Tibial nerve (tissue), 4 donors: ENCODE measurements around the gene TNFRSF12A. TPM values are rescaled to one million over a fixed set of nuclear protein-coding genes. Genes with fewer than 3 reads are reported as not detected.

Experiments used
- DNase-seq, 2 donors: peaks; one replicate each; pipeline ENCODE4 v3.0.0-alpha.2; 2019; ENCODE audit warnings: low spot score in 2 of 2
- H3K27ac ChIP-seq, 4 donors: fragments of 200-600 bp; sonication (generic) in 3 of 4; one replicate each; pipeline ENCODE4 v1.5.1; 2017 to 2019; ENCODE audit warnings: mild to moderate bottlenecking in 1 of 4
- H3K27me3 ChIP-seq, 2 donors: fragments of 200-600 bp; sonication (generic) in 1 of 2; one replicate each; pipeline versions ENCODE4 v1.5.1 to v1.6.0; 2017 to 2019
- H3K36me3 ChIP-seq, 3 donors: fragments of 200-600 bp; sonication (generic); one replicate each; pipeline ENCODE4 v1.5.1; 2018 to 2019
- H3K4me1 ChIP-seq, 4 donors: fragments of 200-600 bp; sonication (generic) in 3 of 4; one replicate each; pipeline ENCODE4 v1.5.1; 2017 to 2019
- H3K4me3 ChIP-seq, 4 donors: fragments of 200-600 bp; sonication (generic) in 3 of 4; one replicate each; pipeline ENCODE4 v1.5.1; 2017 to 2019; ENCODE audit warnings: mild to moderate bottlenecking in 1 of 4, moderate library complexity in 1 of 4
- H3K9me3 ChIP-seq, 4 donors: fragments of 200-600 bp; sonication (generic) in 3 of 4; one replicate each; pipeline ENCODE4 v1.5.1; 2017 to 2019
- EP300 ChIP-seq, 2 donors: sonication (generic); formaldehyde crosslinking; IDR thresholded peaks; one replicate each; pipeline ENCODE4 v1.6.1; 2017; ENCODE audit warnings: antibody characterized with exemption in 2 of 2, mild to moderate bottlenecking in 1 of 2
- POLR2A ChIP-seq, 2 donors: fragments of 450-650 bp; IDR thresholded peaks; one replicate each; pipeline ENCODE4 v1.6.1; 2017; ENCODE audit warnings: antibody characterized with exemption in 2 of 2, mild to moderate bottlenecking in 2 of 2, moderate library complexity in 2 of 2
- WGBS, 2 donors: methylation state at CpG; one replicate each; pipeline ENCODE4 v1.1.5; 2018; 5-methylcytosine and 5-hydroxymethylcytosine counted together
- small RNA-seq: library from RNA; depleted of rRNA; stranded (forward); fragments of <200 nt; gene quantifications from one replicate; pipeline ENCODE3, GENCODE V24; 2016
- total RNA-seq, 4 donors: library from RNA; depleted of rRNA; stranded (reverse); fragments of >200 nt; gene quantifications; one replicate each; pipeline ENCODE4 v1.1.0, GENCODE V29; 2016
- TF ChIP-seq, protein P1 (sequence below), 5 experiments: fragments of 200-600 bp in 3 of 5; fragments of 450-650 bp in 2 of 5; sonication (generic) in 3 of 5; IDR thresholded peaks; one replicate each; pipeline ENCODE4 v1.5.1; 2016 to 2019; ENCODE audit warnings: antibody characterized with exemption in 5 of 5, mild to moderate bottlenecking in 3 of 5, moderate library complexity in 2 of 5

TNFRSF12A gene
- total RNA-seq, 4 donors from 2014 or later, result 2.4 to 47.4 (median 11.5) TPM

DNA sequence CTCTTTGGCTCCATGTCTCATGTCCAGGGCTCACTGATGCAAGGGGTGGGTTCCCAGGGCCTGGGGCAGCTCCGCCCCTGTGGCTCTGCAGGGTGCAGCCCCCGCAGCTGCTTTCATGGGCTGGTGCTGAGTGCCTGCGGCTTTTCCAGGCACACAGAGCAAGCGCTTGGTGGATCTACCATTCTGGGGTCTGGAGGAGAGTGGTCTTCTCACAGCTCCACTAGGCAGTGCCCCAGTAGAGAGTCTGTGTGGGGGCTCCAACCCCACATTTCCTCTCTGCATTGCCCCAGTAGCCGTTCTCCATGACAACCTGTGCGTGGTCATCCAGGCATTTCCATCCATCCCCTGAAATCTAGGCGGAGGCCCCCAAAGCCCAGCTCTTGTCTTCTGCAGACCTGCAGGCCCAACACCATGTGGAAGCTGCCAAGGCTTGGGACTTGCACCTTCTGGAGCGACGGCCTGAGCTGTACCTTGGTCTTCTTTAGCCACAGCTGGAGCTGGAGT, 50.5 kb downstream of the TNFRSF12A start:
- 80 to 82% methylated on average over 7 to 9 of the region's 9 CpGs for WGBS, 2 donors
- H3K36me3 ChIP-seq, result no peaks in the 10 kb centered on the region
- no peak overlapping the region for H3K27ac ChIP-seq
- no peaks in the 10 kb centered on the region for H3K4me1 ChIP-seq
- H3K9me3 ChIP-seq, result no peaks in the 10 kb centered on the region
- TF ChIP-seq EP300 (IDR thresholded peaks at IDR 0.05) (no peak), POLR2A (IDR thresholded peaks at IDR 0.05) (no peak)
- TF ChIP-seq, protein P1, sequence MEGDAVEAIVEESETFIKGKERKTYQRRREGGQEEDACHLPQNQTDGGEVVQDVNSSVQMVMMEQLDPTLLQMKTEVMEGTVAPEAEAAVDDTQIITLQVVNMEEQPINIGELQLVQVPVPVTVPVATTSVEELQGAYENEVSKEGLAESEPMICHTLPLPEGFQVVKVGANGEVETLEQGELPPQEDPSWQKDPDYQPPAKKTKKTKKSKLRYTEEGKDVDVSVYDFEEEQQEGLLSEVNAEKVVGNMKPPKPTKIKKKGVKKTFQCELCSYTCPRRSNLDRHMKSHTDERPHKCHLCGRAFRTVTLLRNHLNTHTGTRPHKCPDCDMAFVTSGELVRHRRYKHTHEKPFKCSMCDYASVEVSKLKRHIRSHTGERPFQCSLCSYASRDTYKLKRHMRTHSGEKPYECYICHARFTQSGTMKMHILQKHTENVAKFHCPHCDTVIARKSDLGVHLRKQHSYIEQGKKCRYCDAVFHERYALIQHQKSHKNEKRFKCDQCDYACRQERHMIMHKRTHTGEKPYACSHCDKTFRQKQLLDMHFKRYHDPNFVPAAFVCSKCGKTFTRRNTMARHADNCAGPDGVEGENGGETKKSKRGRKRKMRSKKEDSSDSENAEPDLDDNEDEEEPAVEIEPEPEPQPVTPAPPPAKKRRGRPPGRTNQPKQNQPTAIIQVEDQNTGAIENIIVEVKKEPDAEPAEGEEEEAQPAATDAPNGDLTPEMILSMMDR (IDR thresholded peaks at IDR 0.05), result no peak
- peaks cover 0 to 10% of the 10 kb centered on the region in 2 donors for H3K27me3 ChIP-seq
- no peak for DNase-seq
- H3K4me3 ChIP-seq, result no peak overlapping the region

DNA sequence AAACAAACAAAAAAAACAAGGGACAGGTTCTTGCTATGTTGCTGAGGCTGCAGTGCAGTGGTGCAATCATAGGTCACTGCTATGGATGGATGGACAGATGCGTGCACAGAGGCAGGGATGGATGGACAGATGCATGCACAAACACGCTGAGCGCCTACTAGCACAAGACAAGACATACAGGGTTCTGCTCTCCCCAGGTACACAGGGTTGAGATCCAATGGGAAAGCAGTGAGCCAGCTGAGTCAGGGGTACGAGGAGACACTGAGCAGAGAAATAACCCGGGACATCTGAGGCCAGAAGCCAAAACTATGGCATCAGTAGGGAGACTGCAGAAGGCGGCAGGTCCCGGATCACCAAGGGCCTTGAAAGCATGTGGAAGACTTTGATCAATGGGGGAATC, 51.5 kb downstream of the TNFRSF12A start:
- H3K27me3 ChIP-seq, result peaks cover 0 to 17% of the 10 kb centered on the region in 2 donors
- H3K4me3 ChIP-seq, result no peak overlapping the region
- no peak for DNase-seq
- no peaks in the 10 kb centered on the region for H3K4me1 ChIP-seq
- no peak for TF ChIP-seq POLR2A (IDR thresholded peaks at IDR 0.05)
- no peak for TF ChIP-seq EP300 (IDR thresholded peaks at IDR 0.05)
- TF ChIP-seq, protein P1 (IDR thresholded peaks at IDR 0.05), result no peak
- no peaks in the 10 kb centered on the region for H3K9me3 ChIP-seq
- no peaks in the 10 kb centered on the region for H3K36me3 ChIP-seq
- H3K27ac ChIP-seq, result no peak overlapping the region
- WGBS, 2 donors, result 85 to 89% methylated on average over 7 of the region's 7 CpGs

Small RNA genes within 50 kb of the gene (small RNA-seq; reads per million reads assigned to genes)
- gene LINC00514, result not detected

Other genes starting within 250 kb of the TNFRSF12A start
- 100 to 1,000 TPM; 293 to 759 (median 513) TPM for gene ELOB, start 243.1 kb upstream of the TNFRSF12A start, total RNA-seq
- not detected for gene PRSS33, start 232.8 kb upstream of the TNFRSF12A start, total RNA-seq
- not detected for gene PRSS41, start 221.9 kb upstream of the TNFRSF12A start, total RNA-seq
- gene PRSS21, start 203.1 kb upstream of the TNFRSF12A start, total RNA-seq, result not detected
- not detected for gene ZG16B, start 190.1 kb upstream of the TNFRSF12A start, total RNA-seq
- not detected for gene PRSS22, start 162.2 kb upstream of the TNFRSF12A start, total RNA-seq
- 10 to 100 TPM; 66.2 to 76.8 (median 72.8) TPM for gene FLYWCH2, start 137.2 kb upstream of the TNFRSF12A start, total RNA-seq
- gene FLYWCH1, start 108.4 kb upstream of the TNFRSF12A start, total RNA-seq, result 10 to 100 TPM; 65.1 to 74.9 (median 68.7) TPM
- not detected for gene KREMEN2, start 56.1 kb upstream of the TNFRSF12A start, total RNA-seq
- gene PAQR4, start 51.0 kb upstream of the TNFRSF12A start, total RNA-seq, result 10 to 100 TPM in 1 of 4 donors, 1 to 10 TPM in 3; 5.1 to 15.0 (median 7.9) TPM
- gene PKMYT1, start 39.9 kb upstream of the TNFRSF12A start, total RNA-seq, result 1 to 10 TPM in 2 of 4 donors, under 1 TPM in 2; 0.60 to 1.6 (median 1.1) TPM
- under 1 TPM in 1 of 4 donors, not detected in 3; 0.30 TPM for gene CLDN9, start 7.4 kb upstream of the TNFRSF12A start, total RNA-seq
- not detected for gene CLDN6, start 2.2 kb upstream of the TNFRSF12A start, total RNA-seq
- gene HCFC1R1, start 3.6 kb downstream of the TNFRSF12A start, total RNA-seq, result 10 to 100 TPM; 17.7 to 46.9 (median 38.5) TPM
- gene THOC6, start 3.7 kb downstream of the TNFRSF12A start, total RNA-seq, result 10 to 100 TPM; 12.2 to 28.5 (median 18.0) TPM
- gene BICDL2, start 16.6 kb downstream of the TNFRSF12A start, total RNA-seq, result not detected
- under 1 TPM in 2 of 4 donors, not detected in 2; under 0.01 to 0.42 TPM for gene MMP25, start 26.2 kb downstream of the TNFRSF12A start, total RNA-seq
- 10 to 100 TPM in 3 of 4 donors, 1 to 10 TPM in 1; 4.2 to 32.9 (median 21.7) TPM for gene IL32, start 45.3 kb downstream of the TNFRSF12A start, total RNA-seq
- not detected for gene ZSCAN10, start 78.9 kb downstream of the TNFRSF12A start, total RNA-seq
- 10 to 100 TPM; 19.4 to 29.2 (median 21.5) TPM for gene ZNF205, start 92.2 kb downstream of the TNFRSF12A start, total RNA-seq
- 10 to 100 TPM in 1 of 4 donors, 1 to 10 TPM in 3; 7.7 to 17.1 (median 8.9) TPM for gene ZNF213, start 114.7 kb downstream of the TNFRSF12A start, total RNA-seq
- gene OR1F1, start 167.8 kb downstream of the TNFRSF12A start, total RNA-seq, result not detected
- gene ZNF200, start 214.8 kb downstream of the TNFRSF12A start, total RNA-seq, result 10 to 100 TPM in 1 of 4 donors, 1 to 10 TPM in 3; 5.2 to 10.2 (median 9.1) TPM
- gene MEFV, start 236.3 kb downstream of the TNFRSF12A start, total RNA-seq, result 1 to 10 TPM in 2 of 4 donors, under 1 TPM in 2; 0.39 to 8.1 (median 1.1) TPM